HCT116 (cell line): ENCODE results near the gene NOX3.
"Not testable (repeated sequence)": the region's sequence is repeated elsewhere in the genome, so short reads cannot be mapped to it uniquely, and the experiment has no call there.

ENCODE experiments used
- CEBPB ChIP-seq: IDR thresholded peaks from 2 replicates; pipeline ENCODE4 v1.6.1; 2012; ENCODE audit warnings: low read depth
- CTCF ChIP-seq, 3 experiments: fragments of 200-600 bp in 1 of 3; sonication (generic) in 1 of 3; IDR thresholded peaks in 2 of 3; conservative IDR thresholded peaks in 1 of 3; 2 replicates each; pipeline ENCODE4 v1.5.1; 2012 to 2017; ENCODE audit warnings: low read depth in 2 of 3, low read length in 2 of 3, antibody characterized with exemption in 1 of 3, borderline replicate concordance in 1 of 3, control low read depth in 1 of 3, mild to moderate bottlenecking in 1 of 3, mixed read lengths in 1 of 3, mixed run types in 1 of 3, moderate library complexity in 1 of 3; ENCODE audit not compliant: insufficient read depth in 1 of 3
- EZH2 ChIP-seq: fragments of 200-600 bp; sonication (generic); IDR thresholded peaks from 2 replicates; pipeline ENCODE4 v1.6.1; 2017; ENCODE audit warnings: antibody characterized with exemption, mixed run types
- EZH2phosphoT487 ChIP-seq: fragments of 200-600 bp; IDR thresholded peaks from 2 replicates; pipeline ENCODE4 v1.6.1; 2018; ENCODE audit warnings: antibody characterized with exemption, borderline replicate concordance
- FOSL1 ChIP-seq: IDR thresholded peaks from 2 replicates; pipeline ENCODE4 v1.6.1; 2012; ENCODE audit warnings: low read depth
- MAX ChIP-seq: IDR thresholded peaks from 2 replicates; pipeline ENCODE4 v1.6.1; 2012
- POLR2A ChIP-seq: IDR thresholded peaks from 2 replicates; pipeline ENCODE4 v1.7.0; 2011; ENCODE audit warnings: borderline replicate concordance; ENCODE audit not compliant: insufficient read depth, insufficient read length; ENCODE audit errors: extremely low read depth
- REST ChIP-seq: IDR thresholded peaks from 2 replicates; pipeline ENCODE4 v1.6.1; 2012; ENCODE audit warnings: low read depth
- SP1 ChIP-seq: IDR thresholded peaks from 2 replicates; pipeline ENCODE4 v1.6.1; 2012; ENCODE audit warnings: low read depth
- ZBTB33 ChIP-seq: IDR thresholded peaks from 2 replicates; pipeline ENCODE4 v1.6.1; 2011; ENCODE audit warnings: mild to moderate bottlenecking, low read length, moderate library complexity; ENCODE audit not compliant: insufficient replicate concordance; ENCODE audit errors: extremely low read depth
- ZNF274 ChIP-seq: fragments of 200-500 bp; sonication (Bioruptor generic); IDR thresholded peaks from 2 replicates; pipeline ENCODE4 v1.6.1; 2014; ENCODE audit warnings: mild to moderate bottlenecking, low read depth, low read length, inconsistent platforms

- not testable (repeated sequence) for TF ChIP-seq CTCF (IDR thresholded peaks at IDR 0.05 in 2 of 3, conservative IDR thresholded peaks at IDR 0.05 in 1 of 3; ENCODE audit: borderline replicate concordance in 1 of 3, insufficient read depth in 1 of 3, low read depth in 2 of 3, low read length in 2 of 3); SP1; FOSL1; EZH2; MAX; ZNF274; POLR2A; EZH2phosphoT487; ZBTB33; CEBPB; REST
Measured at GRCh38 chr6:155364021-155364420, 91.6 kb downstream of the NOX3 start.
